Stimulated activated naive CD8-positive, alpha-beta T cell treated with anti-CD3 and anti-CD28 coated beads, Interleukin-15, amount 100 ng/mL, for 72 hours (primary cell): ENCODE measurements around the gene TRIM17.
A peak's percentile ranks its signal among the peaks of the same experiment; 100 is the strongest.

Source experiments
- ATAC-seq: fragments of 150-1000 bp; cut with Tn5 transposase; 2 replicates; pipeline ENCODE4 v1.10.0; 2021; ENCODE audit warnings: mild to moderate bottlenecking, moderate library complexity
- DNase-seq, 2 donors: peaks; one replicate each; pipeline ENCODE4 v3.0.0; 2021 to 2022
- H3K27ac Mint-ChIP-seq, 2 donors: one replicate each; pipeline ENCODE4 v1.8.0; 2022; ENCODE audit warnings: mild to moderate bottlenecking in 2 of 2, mixed read lengths in 2 of 2, moderate library complexity in 2 of 2
- H3K27me3 Mint-ChIP-seq: one replicate; pipeline ENCODE4 v1.8.0; 2022; ENCODE audit warnings: mixed read lengths
- H3K4me1 Mint-ChIP-seq: one replicate; pipeline ENCODE4 v1.8.0; 2022; ENCODE audit warnings: mild to moderate bottlenecking, mixed read lengths
- H3K4me3 Mint-ChIP-seq, 2 donors: one replicate each; pipeline ENCODE4 v1.8.0; 2022; ENCODE audit warnings: mild to moderate bottlenecking in 2 of 2, mixed read lengths in 2 of 2, moderate library complexity in 1 of 2
- H3K9me3 Mint-ChIP-seq, 2 donors: one replicate each; pipeline ENCODE4 v1.8.0; 2022; ENCODE audit warnings: mixed read lengths in 2 of 2

TRIM17 gene

DNA sequence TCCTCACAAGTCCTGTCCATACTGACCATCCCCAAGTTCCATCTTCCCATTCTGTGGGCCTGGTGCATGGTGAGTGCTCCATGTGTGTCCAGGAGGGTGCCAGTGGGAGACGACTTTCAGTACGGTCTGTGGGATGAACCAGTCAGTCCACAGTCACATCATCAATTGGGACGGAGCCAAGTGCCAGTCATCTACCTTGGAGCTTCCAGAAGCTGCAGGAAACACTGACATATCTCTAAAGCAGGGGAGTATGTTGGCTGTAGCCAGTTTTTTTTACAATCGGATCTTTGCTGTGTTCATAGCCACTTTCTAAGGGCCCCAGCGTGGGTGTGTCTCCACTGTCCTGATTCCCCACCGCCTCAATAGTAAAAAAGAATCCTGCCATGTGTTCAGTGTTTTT lies 13.6 kb upstream of the TRIM17 start:
- H3K4me3 Mint-ChIP-seq, result no peak overlapping the region
- peaks cover 63% of the 10 kb centered on the region for H3K27me3 Mint-ChIP-seq
- no peak for ATAC-seq
- no peaks in the 10 kb centered on the region for H3K4me1 Mint-ChIP-seq
- no peak overlapping the region for H3K27ac Mint-ChIP-seq
- DNase-seq, result no peak
- no peaks in the 10 kb centered on the region for H3K9me3 Mint-ChIP-seq

DNA sequence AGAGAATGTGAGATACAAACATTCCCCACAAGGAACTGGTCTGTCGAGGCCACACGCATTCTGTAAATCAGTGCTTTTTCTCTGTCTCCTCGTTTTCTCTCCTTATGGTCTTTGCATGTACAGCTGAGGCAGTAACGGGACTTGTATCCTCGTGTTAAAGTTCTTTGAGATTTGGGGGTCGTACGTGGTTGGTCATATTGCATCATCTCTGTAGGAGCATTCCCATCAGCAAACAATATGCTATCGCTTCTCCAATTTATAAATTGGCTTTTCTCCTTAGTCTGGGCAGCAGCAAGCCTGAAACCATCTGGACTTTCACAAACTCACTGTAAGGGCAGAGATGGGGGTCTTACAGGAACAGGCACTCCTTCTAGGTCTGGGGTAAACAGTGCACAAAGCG lies 13.0 kb upstream of the TRIM17 start:
- Mint-ChIP-seq H3K9me3 (no peaks in the 10 kb centered on the region), H3K4me3 (no peak overlapping the region), H3K4me1 (no peaks in the 10 kb centered on the region), H3K27me3 (peaks cover 58% of the 10 kb centered on the region), H3K27ac (no peak overlapping the region)
- ATAC-seq (no peak), DNase-seq (no peak)

DNA sequence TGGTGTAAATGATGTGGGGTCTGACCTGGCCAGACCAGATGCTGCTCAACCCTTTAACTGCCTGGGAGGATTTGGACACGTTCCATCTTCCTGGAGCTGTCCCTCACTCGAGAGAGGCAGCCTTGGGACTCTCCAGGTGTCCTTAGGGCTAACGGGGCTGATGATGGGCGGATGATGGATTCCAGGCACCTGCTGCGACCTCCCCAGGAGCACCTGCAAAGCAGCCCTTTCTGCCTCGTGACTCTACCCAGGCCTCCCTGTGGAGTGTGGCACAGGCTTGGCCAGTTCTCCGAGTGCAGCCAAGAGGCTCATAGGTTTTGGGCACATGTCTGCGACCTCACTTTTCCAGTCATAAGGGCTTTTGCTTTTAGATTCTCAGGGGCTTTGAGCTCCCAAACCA lies 12.3 kb upstream of the TRIM17 start:
- Mint-ChIP-seq H3K4me3 (no peak overlapping the region), H3K27me3 (peaks cover 51% of the 10 kb centered on the region), H3K9me3 (no peaks in the 10 kb centered on the region), H3K27ac (no peak overlapping the region), H3K4me1 (no peaks in the 10 kb centered on the region)
- ATAC-seq (no peak), DNase-seq (no peak)

DNA sequence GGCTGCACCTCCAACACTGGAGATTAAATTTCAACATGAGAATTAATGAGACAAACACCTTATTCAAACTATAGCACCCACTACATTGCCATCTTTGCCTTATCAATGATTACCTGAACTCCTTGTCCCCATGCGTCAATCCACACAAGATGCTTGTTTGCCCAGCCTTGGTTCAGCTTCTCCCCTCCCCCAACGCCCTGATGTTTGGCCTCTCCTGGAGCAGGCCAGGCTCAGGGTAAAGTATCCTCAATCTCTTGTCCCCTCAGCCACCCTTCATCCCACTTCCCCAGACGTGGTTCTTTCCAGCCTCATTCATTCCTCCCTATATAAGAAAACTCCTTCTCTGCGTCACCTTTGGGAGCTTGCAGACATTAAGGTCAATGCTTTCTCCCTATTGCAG lies 11.8 kb upstream of the TRIM17 start:
- Mint-ChIP-seq H3K4me1 (no peaks in the 10 kb centered on the region), H3K27me3 (peaks cover 45% of the 10 kb centered on the region), H3K4me3 (no peak overlapping the region), H3K27ac (no peak overlapping the region), H3K9me3 (no peaks in the 10 kb centered on the region)
- DNase-seq (no peak), ATAC-seq (no peak)

DNA sequence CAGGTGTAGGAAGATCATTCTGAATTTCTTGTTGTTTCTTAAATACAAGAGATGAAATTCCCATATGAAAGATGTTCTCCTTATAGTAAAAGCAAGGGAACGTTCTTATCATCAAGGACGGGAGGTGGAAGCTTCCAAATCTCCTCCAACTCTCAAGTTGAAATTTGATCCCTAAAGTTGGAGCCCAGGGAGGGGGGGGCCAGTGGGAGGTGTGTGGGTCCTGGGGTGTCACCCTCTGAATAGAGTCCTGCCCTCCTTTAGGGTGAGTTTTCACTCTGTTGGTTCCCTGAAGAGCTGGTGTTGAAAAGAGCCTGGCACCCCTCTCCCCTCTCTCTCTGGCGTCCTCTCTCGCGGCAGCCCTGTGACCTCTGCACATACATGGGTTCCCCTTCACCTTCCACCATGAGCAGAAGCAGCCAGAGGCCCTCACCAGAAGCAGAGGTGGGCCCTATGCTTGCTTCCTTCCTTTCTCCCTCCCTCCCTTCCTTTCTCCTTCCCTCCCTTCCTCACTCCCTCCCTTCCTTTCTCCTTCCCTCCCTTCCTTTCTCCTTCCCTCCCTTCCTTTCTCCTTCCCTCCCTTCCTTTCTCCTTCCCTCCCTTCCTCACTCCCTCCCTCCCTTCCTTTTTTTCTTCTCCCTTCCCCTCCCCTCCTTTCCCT lies 10.0 kb upstream of the TRIM17 start:
- H3K4me1 Mint-ChIP-seq, result no peaks in the 10 kb centered on the region
- no peaks in the 10 kb centered on the region for H3K9me3 Mint-ChIP-seq
- no peak for ATAC-seq
- no peak overlapping the region for H3K4me3 Mint-ChIP-seq
- DNase-seq, result no peak
- H3K27me3 Mint-ChIP-seq, result peaks cover 43% of the 10 kb centered on the region
- no peak overlapping the region for H3K27ac Mint-ChIP-seq

DNA sequence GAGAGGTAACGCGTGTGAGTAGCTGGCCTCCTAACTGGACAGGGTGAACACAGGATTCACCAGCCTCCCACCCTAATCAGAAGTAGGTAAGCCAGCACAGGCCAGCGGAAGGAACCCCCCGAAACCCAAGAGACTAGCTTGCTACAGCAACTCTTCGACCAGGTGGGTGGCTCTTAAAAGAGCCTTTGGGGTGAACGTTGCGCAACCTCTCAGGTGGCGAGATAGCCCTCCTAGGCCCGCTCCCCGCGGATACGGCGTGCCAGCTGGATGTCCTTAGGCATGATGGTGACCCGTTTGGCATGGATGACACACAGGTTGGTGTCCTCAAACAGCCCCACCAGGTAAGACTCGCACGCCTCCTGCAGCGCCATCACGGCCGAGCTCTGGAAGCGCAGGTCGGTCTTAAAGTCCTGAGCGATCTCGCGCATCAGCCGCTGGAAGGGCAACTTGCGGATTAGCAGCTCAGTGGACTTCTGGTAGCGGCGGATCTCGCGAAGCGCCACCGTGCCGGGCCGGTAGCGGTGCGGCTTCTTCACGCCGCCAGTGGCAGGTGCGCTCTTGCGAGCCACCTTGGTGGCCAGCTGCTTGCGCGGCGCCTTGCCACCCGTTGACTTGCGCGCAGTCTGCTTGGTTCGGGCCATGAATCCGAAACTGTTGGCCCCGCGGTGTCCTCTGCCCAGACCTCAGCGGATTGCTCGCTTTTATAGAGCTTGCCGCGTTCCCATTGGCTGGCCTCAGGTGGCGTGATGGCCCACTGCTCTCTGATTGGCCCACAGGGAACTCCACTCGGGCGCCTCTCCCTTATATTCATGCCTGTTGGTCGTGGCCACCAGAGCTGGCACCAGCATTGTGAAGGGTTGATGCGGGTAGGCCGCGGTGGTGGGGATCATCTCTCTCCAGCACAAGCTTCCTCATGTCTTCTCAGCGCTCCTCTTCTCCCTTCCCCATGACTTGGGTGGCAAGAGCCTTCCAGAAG lies 8.3 kb upstream of the TRIM17 start:
- DNase-seq (no peak), ATAC-seq (no peak)
- Mint-ChIP-seq H3K27me3 (peaks cover 42% of the 10 kb centered on the region), H3K4me3 (no peak overlapping the region), H3K9me3 (no peaks in the 10 kb centered on the region), H3K27ac (no peak overlapping the region), H3K4me1 (no peaks in the 10 kb centered on the region)

DNA sequence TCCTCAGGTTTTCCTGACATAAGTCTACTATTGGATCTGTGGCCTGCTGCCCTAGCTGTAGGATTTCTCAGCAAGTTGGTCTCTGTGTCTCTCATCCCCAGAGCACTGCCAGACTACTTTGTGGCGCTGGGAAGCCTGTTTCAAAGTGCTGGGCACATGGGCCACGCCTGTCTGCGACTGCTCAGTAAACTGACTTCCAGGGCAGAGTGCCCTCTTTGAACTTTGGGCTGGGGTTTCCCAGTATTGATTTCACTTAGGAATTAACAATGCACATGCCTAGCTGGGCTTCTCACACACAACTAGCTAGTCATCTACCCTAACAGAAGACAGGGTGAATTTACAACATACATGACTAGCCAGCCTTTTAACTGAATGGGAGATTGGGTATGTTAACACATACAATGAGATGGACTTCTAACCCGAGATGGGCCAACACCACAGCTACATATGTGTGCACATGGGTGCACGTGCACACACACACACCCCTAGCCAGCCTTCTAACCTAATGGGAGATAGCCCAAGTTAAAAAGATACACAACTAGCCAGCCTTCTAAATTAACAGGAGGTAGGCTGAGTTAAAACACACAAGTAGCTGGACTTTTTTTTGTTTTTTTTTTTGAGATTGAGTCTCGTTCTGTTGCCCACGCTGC lies 6.9 kb upstream of the TRIM17 start:
- H3K27me3 Mint-ChIP-seq, result peaks cover 32% of the 10 kb centered on the region
- H3K9me3 Mint-ChIP-seq, result no peaks in the 10 kb centered on the region
- ATAC-seq (no peak), DNase-seq (no peak)
- H3K4me1 Mint-ChIP-seq, result no peaks in the 10 kb centered on the region
- no peak overlapping the region for H3K27ac Mint-ChIP-seq
- H3K4me3 Mint-ChIP-seq, result no peak overlapping the region

DNA sequence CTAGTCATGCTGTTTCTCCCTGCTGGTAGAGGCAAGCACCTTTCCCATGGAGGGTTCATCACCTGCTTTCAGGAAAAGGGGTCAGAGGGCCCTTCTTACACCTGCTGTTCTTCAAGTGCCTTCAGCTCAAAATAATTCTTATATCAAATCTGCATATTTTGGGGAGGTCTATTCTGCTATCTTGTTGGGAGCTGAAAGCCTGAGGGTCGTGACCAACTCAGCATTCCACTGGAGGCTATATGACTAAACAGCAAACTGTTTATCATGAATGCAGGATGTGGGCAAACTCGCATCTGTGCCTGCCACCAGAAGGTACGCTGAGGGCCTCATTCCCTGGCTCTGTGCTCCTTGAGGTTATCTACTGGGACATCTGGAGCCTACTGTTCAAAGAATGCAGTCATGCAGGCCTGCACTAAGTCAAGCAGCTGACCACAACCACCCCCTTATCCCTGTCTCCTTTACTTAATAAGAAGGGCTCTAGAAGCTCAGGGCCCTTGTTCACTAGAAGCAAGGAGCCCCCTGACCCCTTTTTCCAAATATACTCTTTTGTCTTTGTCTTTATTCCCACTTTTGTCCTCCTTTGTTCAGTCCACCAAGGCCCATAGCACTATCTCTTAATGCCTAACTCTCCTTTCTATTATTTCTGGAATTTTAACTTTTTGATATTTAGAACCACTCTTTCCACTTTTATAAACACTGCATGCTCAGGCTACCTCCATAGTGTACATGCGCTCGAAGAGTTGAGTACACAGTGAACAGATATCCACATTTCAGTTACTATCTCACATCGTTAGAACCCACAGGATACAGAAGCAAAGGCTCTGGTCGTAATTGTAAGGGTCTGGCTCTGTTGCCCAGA lies 4.5 kb upstream of the TRIM17 start:
- no peak for DNase-seq
- H3K27me3 Mint-ChIP-seq, result peaks cover 34% of the 10 kb centered on the region
- no peaks in the 10 kb centered on the region for H3K9me3 Mint-ChIP-seq
- H3K27ac Mint-ChIP-seq, result no peak overlapping the region
- H3K4me3 Mint-ChIP-seq, result no peak overlapping the region
- H3K4me1 Mint-ChIP-seq, result peaks cover 12% of the 10 kb centered on the region
- ATAC-seq, result no peak

DNA sequence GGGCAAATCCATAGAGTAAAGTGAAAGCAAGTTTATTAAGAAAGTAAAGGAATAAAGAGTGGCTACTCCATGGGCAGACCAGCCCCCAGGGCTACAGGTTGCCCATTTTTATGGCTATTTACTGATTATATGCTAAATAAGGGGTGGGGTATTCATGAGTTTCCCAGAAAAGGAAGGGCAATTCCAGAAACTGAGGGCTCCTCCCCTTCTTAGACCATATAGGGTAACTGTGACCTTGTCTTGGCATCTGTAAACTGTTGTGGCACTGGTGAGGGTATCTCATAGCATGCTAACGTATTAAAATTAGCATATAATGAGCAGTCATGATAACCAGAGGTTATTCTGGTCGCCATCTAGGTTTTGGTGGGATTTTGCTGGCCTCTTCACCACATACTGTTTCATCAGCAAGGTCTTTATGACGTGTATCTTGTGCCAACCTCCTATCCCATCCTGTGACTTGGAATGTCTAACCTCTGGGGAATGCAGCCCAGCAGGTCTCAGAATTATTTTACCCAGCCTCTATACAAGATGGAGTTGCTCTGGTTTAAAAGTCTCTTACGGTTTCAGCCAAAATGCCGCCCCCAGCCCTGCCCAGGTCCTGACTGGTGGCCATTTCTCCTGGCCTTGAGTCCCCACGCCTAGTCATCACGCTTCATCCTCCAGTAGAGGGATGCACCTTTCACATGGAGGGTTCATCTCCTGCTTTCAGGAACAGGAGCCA lies 982 bp upstream of the TRIM17 start:
- peaks cover 46% of the 10 kb centered on the region for H3K27me3 Mint-ChIP-seq
- H3K4me3 Mint-ChIP-seq, result peak overlapping the region in 1 of 2 donors; percentile 93
- no peaks in the 10 kb centered on the region for H3K9me3 Mint-ChIP-seq
- DNase-seq (no peak), ATAC-seq (no peak)
- H3K27ac Mint-ChIP-seq, result no peak overlapping the region
- peaks cover 33% of the 10 kb centered on the region for H3K4me1 Mint-ChIP-seq

DNA sequence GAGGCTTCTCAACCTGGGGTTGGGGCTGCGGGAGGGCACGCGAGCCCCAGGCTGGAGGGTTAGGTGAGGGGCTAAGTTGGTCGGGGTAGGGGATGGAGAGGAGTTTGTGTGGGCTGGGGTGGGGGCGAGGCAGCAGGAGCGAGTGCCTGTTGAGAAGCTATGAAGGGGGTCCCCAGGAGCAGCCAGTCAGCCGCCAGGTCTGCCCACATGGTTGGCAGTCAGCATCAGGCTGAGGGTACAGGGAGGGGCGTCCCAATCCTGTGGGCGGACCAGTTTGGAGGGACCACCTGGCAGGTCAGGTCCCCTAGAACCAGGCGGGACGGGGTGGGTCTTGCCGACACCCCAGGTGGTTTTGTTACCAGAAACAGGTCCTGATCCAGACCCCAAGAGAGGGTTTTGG lies 400 bp upstream of the TRIM17 start:
- ATAC-seq (peak; percentile 5), DNase-seq (no peak)
- Mint-ChIP-seq H3K27ac (peak overlapping the region in 1 of 2 donors; percentile 38), H3K4me1 (peaks cover 33% of the 10 kb centered on the region), H3K9me3 (no peaks in the 10 kb centered on the region), H3K4me3 (peak overlapping the region; percentile 42 to 93), H3K27me3 (peaks cover 40% of the 10 kb centered on the region)

DNA sequence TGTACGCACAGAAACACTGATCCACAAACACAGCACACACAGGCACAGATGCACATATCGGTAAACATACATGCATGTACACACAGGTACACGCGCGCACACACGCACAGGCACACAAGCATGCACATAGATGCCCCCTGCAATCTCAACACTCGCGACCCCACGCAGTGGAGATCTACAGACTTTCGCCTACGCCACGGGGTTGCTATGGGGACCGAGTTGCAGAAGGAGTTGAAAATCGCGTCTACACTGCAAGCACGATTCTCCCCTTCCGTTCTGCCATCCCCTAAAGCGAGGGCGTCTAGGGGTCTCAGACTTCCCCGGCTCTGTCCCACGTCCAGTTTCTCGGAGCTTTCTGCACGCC lies 826 bp downstream of the TRIM17 start:
- H3K4me3 Mint-ChIP-seq, result peak overlapping the region; percentile 86 to 93
- H3K4me1 Mint-ChIP-seq, result peaks cover 33% of the 10 kb centered on the region
- H3K27ac Mint-ChIP-seq, result no peak overlapping the region
- ATAC-seq (peak; percentile 31), DNase-seq (no peak)
- peaks cover 35% of the 10 kb centered on the region for H3K27me3 Mint-ChIP-seq
- H3K9me3 Mint-ChIP-seq, result no peaks in the 10 kb centered on the region

DNA sequence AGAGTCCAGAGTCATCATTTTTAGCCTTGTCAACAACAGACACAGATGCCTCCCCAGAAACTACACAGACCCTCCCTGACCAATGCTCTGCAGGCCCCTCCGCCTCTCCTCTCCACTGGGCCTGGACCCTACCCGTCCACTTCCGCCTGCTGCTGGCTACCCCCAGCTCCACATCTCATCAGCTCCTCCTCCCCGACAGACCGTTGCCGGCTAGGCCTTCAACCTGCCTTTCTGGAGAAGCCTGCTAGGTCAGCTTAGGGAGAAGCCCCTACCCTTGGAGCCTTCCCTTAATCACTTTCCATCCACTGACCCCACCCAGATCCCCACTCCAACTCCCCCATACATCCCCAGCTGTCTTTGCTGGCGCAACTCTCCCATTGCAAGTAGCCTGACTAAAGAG lies 1.4 kb downstream of the TRIM17 start:
- no peak for ATAC-seq
- peak overlapping the region in 1 of 2 donors; percentile 86 for H3K4me3 Mint-ChIP-seq
- H3K27me3 Mint-ChIP-seq, result peaks cover 34% of the 10 kb centered on the region
- no peak for DNase-seq
- no peak overlapping the region for H3K27ac Mint-ChIP-seq
- no peaks in the 10 kb centered on the region for H3K9me3 Mint-ChIP-seq
- H3K4me1 Mint-ChIP-seq, result peaks cover 33% of the 10 kb centered on the region

DNA sequence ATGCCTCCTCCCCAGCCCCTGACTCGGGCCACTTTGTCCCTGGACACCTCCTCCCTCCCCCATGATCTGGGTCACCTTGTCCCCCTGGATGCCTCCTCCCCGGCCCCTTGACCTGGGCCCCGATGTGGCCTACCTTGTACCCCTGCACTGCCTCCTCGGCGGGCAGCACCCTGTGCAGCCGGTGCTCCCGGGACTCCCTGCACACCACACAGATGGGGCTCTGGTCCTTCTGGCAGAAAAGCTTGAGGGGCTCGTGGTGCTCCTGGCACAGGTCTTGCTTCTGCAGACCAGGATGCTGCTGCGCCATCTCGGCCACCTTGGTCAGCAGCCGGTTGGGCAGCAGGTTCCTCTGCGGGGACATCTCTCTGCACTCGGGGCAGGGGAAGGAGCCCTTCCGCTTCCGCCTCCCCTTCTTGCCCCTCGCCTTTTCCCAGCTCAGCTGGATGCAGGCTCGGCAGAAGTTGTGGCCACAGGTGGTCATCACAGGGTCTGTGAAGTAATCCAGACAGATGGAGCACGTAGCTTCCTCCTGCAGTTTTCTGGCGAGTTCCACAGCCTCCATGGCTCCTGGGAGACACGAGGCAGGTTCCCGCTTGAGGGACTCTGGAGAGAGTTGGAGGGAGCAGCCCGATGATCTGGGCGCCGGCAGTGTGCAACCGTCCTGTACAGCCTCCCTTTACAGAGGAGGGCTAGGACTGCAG lies 2.0 kb downstream of the TRIM17 start:
- Mint-ChIP-seq H3K4me3 (no peak overlapping the region), H3K27ac (no peak overlapping the region), H3K9me3 (no peaks in the 10 kb centered on the region), H3K27me3 (peaks cover 29% of the 10 kb centered on the region), H3K4me1 (peaks cover 33% of the 10 kb centered on the region)
- ATAC-seq, result no peak
- DNase-seq, result no peak

DNA sequence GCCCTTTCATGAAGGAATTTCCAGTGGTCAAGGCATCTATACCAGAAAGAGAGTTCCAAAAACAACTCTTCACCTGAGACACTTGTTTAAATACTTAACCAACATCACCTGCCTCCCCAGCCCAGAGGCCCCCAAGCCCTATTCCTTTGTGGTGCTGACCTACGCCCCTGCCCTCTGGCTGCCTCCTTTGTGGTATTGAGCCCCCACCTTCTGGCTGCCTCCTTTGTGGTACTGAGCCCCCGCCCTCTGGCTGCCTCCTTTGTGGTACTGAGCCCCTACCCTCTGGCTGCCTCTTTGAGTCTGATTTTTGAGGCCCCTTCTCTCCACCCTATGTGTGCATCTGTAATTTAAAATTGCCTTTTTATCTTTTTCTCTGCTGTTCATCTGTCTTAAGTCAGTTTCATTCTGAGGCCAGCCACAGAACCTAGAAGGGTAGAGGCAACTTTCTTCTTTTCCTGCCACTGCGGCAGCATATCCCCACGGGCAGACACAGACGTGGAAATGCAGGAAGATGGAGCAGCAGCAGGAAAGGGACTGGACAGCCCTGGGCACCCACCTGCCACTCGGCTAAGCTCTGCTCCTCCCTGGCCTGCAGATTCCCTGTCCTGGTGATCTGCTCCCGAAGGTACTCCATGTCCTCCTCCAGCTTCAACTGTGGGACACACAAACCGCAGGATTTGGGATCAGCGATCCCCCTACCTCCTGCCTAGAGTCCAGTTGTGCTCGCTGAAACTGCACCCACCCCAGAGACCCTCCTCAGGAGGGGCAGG lies 3.2 kb downstream of the TRIM17 start:
- Mint-ChIP-seq H3K4me3 (no peak overlapping the region), H3K4me1 (peaks cover 36% of the 10 kb centered on the region), H3K27ac (no peak overlapping the region), H3K27me3 (peaks cover 27% of the 10 kb centered on the region), H3K9me3 (no peaks in the 10 kb centered on the region)
- no peak for DNase-seq
- ATAC-seq, result no peak
